IPS-18c (cell line): ENCODE results near the gene TRIP10.

ENCODE experiments used
- H3K4me3 ChIP-seq: 2 replicates; pipeline ENCODE4 v1.7.0; 2013; ENCODE audit warnings: low read depth, mild to moderate bottlenecking, low read length, moderate library complexity; ENCODE audit not compliant: insufficient read depth
- H3K9me3 ChIP-seq: one replicate; pipeline ENCODE4 v1.6.1; 2013; ENCODE audit warnings: mild to moderate bottlenecking, low read length, moderate library complexity; ENCODE audit not compliant: control insufficient read depth, insufficient read depth

Gene TRIP10

GRCh38 chr19:6720369-6721137 lies 18.9 kb upstream of the TRIP10 start, which contains the start of gene C3:
TSS of gene C3 (minus strand) at chr19:6720650. CDS start at chr19:6720589, 61 bp downstream.
- H3K4me3 ChIP-seq: no peak within 1 kb of the TSS

GRCh38 chr19:6721138-6721474 lies 18.4 kb upstream of the TRIP10 start:
- H3K4me3 ChIP-seq: no peak overlapping the region

More at GRCh38 chr19:6720369-6721137, 18.9 kb upstream of the TRIP10 start, which contains the start of gene C3:
- no peaks in the 10 kb centered on the region for H3K9me3 ChIP-seq

GRCh38 chr19:6721773-6722172 lies 17.7 kb upstream of the TRIP10 start:
- Histone ChIP-seq H3K9me3 (no peaks in the 10 kb centered on the region), H3K4me3 (no peak overlapping the region)

More at GRCh38 chr19:6721138-6721474, 18.4 kb upstream of the TRIP10 start:
- no peaks in the 10 kb centered on the region for H3K9me3 ChIP-seq

GRCh38 chr19:6723108-6723618 lies 16.3 kb upstream of the TRIP10 start:
- no peak overlapping the region for H3K4me3 ChIP-seq

GRCh38 chr19:6723738-6724137 lies 15.7 kb upstream of the TRIP10 start:
- Histone ChIP-seq H3K9me3 (peaks cover 4% of the 10 kb centered on the region), H3K4me3 (no peak overlapping the region)

More at GRCh38 chr19:6723108-6723618, 16.3 kb upstream of the TRIP10 start:
- peaks cover 4% of the 10 kb centered on the region for H3K9me3 ChIP-seq

- Histone ChIP-seq H3K4me3 (no peak overlapping the region), H3K9me3 (peaks cover 4% of the 10 kb centered on the region)
Observed at GRCh38 chr19:6724631-6725492, 14.6 kb upstream of the TRIP10 start.

- Histone ChIP-seq H3K9me3 (peaks cover 4% of the 10 kb centered on the region), H3K4me3 (no peak overlapping the region)
Observed at GRCh38 chr19:6725513-6726231, 13.8 kb upstream of the TRIP10 start.

GRCh38 chr19:6728346-6728745 lies 11.1 kb upstream of the TRIP10 start:
- no peak overlapping the region for H3K4me3 ChIP-seq

GRCh38 chr19:6729573-6730152 lies 9.8 kb upstream of the TRIP10 start:
- Histone ChIP-seq H3K4me3 (no peak overlapping the region), H3K9me3 (peaks cover 4% of the 10 kb centered on the region)

More at GRCh38 chr19:6728346-6728745, 11.1 kb upstream of the TRIP10 start:
- H3K9me3 ChIP-seq: peaks cover 4% of the 10 kb centered on the region

GRCh38 chr19:6730153-6730804 lies 9.2 kb upstream of the TRIP10 start:
- H3K4me3 ChIP-seq: no peak overlapping the region; the same call in 1 of the 2 replicates

GRCh38 chr19:6730941-6731670 lies 8.4 kb upstream of the TRIP10 start:
- Histone ChIP-seq H3K4me3 (no peak overlapping the region), H3K9me3 (peaks cover 4% of the 10 kb centered on the region)

More at GRCh38 chr19:6730153-6730804, 9.2 kb upstream of the TRIP10 start:
- peaks cover 4% of the 10 kb centered on the region for H3K9me3 ChIP-seq

- Histone ChIP-seq H3K9me3 (peaks cover 4% of the 10 kb centered on the region), H3K4me3 (no peak overlapping the region)
Observed at GRCh38 chr19:6731822-6732221, 7.7 kb upstream of the TRIP10 start.

GRCh38 chr19:6732803-6733337 lies 6.6 kb upstream of the TRIP10 start:
- no peaks in the 10 kb centered on the region for H3K9me3 ChIP-seq
- H3K4me3 ChIP-seq: no peak overlapping the region

GRCh38 chr19:6733338-6734095 lies 6.0 kb upstream of the TRIP10 start:
- Histone ChIP-seq H3K9me3 (no peaks in the 10 kb centered on the region), H3K4me3 (no peak overlapping the region)

GRCh38 chr19:6734096-6734696 lies 5.3 kb upstream of the TRIP10 start:
- no peak overlapping the region for H3K4me3 ChIP-seq
- no peaks in the 10 kb centered on the region for H3K9me3 ChIP-seq
